ENCODE results near the gene IBA57.

- TF ChIP-seq CTCF (IDR thresholded peaks at IDR 0.05), result no peak
- no peak for TF ChIP-seq POLR2A (IDR thresholded peaks at IDR 0.05)
Observed at GRCh38 chr1:228226141-228226874, 60.7 kb downstream of the IBA57 start.
